HG03108 (cell line): Measurements from ENCODE around the gene ALDH5A1.

Source experiments
- ATAC-seq: cut with Tn5 transposase; IDR thresholded peaks from one replicate; pipeline ENCODE4 v1.9.1; 2021; ENCODE audit warnings: moderate library complexity; ENCODE audit not compliant: unreplicated experiment

ALDH5A1 gene

DNA sequence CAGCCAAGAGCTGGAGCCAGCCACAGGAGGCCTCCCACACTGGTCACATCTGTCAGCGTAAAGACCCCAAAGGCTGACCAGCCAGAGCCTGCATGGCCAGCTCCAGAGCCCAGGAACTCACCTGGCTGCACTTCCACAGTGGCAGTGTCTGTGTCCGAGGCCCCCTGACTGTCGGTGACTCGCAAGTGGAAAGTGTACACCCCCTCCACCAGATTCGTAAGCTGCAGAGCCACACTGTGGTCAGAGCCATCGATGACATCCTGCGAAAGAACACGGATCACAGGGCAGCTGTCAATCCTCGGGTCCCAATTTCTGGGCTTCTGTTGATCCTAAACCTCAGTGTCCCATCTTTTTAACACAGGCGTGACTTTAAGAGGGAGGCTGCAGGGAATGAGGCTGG is 69.3 kb downstream of the ALDH5A1 start:
- no peak for ATAC-seq

DNA sequence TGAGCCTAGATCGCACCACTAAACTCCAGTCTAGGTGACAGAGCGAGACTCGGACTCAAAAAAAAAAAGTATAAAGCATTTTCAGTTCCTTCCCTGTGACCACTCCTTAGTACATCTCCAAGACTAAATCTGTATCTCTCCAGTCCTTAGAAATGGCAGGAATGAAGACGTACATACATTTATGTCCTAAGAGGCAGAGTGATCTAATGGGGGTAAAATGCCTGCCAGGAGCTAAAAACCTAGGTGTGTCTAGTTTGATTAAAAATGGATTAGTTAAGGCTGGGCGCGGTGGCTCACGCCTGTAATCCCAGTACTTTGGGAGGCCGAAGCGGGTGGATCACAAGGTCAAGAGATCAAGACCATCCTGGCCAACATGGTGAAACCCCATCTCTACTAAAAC is 70.4 kb downstream of the ALDH5A1 start:
- no peak for ATAC-seq

DNA sequence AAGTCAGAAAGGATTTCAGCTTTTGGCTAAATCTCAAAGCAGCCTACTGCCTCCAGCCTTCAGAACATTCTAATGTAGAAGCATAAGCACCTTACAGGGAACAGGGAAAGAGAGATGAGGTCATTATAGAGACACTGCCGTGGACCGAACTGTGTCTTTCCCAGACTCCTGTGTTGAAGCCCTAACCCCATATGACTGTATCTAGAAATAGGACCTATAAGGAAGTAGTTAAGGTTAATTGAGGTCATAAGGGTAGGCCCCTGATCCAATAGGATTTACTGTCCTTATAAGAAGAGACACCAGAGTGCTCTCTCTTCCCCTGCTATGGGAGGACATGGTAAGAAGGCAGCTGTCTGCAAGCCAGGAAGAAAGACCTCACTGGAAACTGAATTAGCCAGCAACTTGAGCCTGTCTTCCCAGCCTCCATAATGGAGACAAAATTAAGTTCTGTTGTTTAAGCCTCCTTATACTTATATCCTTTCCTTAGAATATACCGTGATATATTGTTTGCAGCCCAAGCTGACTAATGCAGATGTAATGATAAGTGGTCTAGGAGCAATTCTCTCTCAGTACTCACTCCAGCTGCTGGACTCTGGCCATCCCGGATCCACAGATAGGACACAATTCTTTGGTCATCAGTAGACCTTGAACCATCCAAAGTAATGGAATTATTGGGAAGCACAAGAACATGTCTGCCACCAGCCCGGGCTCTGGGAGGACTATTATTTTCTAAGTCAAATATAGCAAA is 71.4 kb downstream of the ALDH5A1 start:
- no peak for ATAC-seq

DNA sequence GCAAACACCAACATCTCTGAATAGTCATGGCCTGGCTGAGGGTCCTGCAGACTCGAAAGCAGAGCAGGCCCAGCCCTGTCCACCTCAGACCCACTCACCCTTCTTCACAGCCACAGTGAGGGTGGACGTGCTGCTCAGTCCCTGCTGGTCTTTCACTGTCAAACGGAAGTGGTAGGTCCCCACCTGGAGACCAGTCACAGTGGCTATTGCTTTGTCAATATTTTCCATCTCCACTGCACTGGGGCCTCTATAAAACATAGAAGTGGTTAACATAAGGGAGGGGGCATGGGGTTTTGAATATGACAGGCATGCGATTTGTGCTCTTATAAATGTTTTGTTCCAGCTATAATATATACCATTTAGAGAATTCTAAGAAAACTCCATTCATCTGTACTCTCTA is 73.9 kb downstream of the ALDH5A1 start:
- ATAC-seq = no peak

DNA sequence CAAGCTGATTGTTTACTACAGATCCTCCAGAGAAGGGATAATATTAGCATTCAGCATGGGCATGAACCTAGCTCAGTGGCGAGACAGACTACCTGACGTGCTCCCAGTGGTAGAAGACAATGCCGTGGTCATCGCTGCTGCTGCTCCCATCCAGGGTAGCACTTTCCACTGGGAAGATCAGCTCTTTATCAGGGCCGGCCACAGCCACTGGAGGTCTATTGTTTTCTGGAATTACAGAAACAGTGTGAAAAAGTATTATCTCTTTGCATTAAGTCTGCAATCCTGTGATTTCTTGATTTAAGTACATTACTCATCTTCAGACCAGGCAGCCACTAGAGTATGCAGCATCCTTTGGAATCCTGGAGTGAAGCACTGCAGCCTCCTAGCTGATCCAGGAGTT is 75.0 kb downstream of the ALDH5A1 start:
- ATAC-seq = no peak

DNA sequence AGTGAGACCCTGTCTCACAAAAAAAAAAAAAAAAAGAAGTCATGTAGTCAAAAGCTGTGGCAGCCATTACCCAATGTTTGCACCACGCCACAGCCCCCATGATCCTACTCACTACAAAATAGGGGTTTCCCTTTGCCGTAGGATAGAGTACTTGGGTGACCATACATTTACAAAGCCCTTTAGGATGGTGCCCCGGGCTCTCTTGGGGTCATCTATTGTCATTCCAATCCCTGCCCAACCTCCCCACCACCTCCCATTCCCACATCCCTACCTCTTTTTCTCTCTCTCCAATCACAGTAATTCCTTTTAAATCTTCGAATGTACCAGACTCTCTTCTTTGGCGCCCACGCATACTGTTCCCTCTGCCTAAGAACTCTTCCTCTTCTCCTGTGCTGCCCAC is 76.6 kb downstream of the ALDH5A1 start:
- ATAC-seq = no peak

DNA sequence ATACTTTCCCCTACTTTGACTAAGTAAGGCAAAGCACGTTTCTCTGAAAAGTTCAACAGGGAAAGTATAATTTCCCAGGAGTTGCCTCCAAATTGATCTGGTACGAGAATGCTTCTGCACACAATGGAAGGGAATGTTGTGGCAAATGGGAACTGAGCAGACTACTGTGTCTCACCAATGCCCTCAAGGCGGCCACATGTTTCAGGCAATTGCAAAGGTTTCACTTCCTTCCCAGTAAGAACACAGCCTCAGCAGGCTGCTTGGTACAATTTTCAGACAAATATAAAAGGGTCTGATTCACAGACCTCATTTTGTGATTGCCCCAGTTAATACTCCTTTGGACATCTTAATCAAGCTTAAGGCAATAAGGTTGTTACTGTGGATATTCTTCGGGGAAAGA is 80.0 kb downstream of the ALDH5A1 start:
- ATAC-seq = peak; percentile 79

DNA sequence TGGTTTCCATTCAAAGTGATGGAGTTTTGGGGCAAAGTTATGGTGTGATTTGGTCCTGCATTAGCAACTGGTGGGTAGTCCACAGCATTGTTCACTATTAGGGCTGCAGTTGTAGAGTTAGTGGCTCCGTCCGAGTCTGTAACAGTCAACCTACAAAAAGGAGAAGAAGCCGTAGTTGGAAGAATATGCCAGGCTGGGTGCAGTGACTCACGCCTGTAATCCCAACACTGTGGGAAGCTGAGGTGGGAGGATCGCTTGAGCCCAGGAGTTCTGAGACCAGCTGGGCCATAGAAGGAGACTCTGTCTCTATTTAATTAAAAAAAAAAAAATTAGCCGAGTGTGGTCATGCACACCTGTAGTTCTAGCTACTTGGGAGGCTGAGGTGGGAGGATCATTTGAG is 81.7 kb downstream of the ALDH5A1 start:
- ATAC-seq = no peak

DNA sequence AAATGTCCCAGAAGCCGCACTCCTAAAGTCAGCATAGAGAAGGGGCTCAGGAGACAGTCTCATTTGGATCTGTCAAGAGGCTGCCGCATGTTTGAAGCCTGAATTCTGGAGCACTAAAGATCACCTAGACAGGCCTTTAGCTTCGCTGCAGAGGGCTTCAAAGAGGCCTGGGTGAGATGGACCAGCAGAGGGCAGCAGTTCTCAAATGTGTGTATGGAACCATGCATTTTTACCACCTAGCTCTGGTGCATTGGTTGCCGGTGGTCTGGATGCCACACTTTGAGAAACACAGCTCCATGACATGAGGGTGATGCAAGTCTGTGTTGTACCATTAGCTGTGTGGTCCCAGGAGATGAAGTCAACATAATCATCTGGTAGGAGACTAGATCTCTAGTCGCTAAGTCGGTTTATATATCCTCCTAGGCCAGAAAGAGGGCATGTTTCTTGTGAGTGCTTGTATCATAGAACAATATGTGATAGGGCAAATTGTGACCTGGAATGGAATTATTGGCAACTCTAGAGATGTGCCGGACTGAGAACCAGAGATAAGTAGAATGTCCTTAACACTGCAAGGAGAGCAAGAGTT is 86.4 kb downstream of the ALDH5A1 start:
- ATAC-seq = peak; percentile 63

DNA sequence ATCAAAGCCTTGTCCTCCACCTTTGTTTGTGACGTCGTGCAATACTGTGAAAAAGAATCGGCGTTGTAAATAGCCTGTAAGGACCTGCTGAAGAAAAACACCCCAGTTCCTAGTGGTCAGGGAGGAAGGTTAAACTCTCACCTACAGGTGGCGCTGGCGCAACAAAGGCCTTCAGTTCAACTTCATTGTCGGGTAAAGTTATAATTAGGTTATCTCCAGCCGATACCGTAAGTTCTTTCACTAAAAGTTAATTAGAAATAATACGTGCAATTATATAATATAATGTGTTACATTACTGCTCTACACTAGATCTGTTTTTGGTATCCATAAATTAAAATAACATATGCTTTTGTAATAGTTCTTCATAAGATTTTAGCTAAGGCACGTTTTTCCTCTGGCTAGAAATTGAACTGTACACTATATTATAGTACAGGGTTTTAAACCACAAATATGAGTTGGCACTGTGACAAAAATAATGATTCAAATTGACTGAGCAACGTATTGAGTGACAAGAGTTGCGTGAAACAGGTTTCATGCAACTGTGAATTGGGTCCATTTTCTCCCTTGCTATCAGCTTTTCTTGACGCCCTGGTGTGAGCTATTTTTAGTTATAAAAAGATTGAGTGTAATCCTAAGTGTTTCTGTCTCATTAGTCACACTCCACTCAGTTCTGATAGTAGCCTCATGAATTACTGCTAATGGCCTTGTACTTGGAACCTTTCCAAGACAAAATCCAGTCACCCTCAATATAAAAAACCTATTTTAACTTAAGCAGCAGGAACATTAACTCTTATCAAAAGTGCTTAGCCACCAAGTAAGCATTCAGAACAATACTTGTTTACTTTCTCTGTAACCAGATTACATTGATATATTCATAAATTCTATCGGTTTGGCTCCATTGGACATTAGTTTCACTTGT is 89.0 kb downstream of the ALDH5A1 start:
- ATAC-seq = no peak

DNA sequence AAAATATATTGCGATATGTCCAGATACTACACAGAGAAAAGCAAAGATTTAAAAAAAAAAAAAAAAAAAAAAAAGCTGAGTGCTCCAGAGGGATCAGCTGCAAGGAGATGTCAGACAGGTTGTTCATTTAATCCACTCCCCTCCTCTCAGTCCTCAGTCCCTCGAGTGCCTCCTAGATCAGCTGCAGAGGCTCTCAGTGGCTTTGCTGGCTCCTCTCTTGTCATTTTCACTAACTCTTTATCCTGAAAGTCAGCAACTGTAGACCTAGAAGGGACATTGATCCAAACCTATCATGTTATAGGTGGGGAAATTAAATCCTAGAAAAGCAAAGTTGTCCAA is 89.6 kb downstream of the ALDH5A1 start:
- no peak for ATAC-seq
